HepG2 (cell line): ENCODE data around the gene FGF19. TPM values are rescaled to one million over a fixed set of nuclear protein-coding genes. Genes with fewer than 3 reads are reported as not detected.

Source experiments
- BCLAF1 ChIP-seq: fragments of 450-650 bp; IDR thresholded peaks from 2 replicates; pipeline ENCODE4 v1.6.1; 2017; ENCODE audit warnings: mild to moderate bottlenecking
- CC2D1A ChIP-seq: sonication (generic); formaldehyde crosslinking; IDR thresholded peaks from 2 replicates; pipeline ENCODE4 v1.8.1; 2023; ENCODE audit warnings: mild to moderate bottlenecking, missing genetic modification reagents
- E2F1 ChIP-seq: sonication (generic); formaldehyde crosslinking; IDR thresholded peaks from 2 replicates; pipeline ENCODE4 v1.5.0; 2020; ENCODE audit warnings: missing genetic modification reagents
- GFI1 ChIP-seq: sonication (generic); formaldehyde crosslinking; IDR thresholded peaks from 2 replicates; pipeline ENCODE4 v1.5.0; 2020; ENCODE audit warnings: missing genetic modification reagents, mild to moderate bottlenecking, borderline replicate concordance
- KAT2B ChIP-seq: fragments of 150-350 bp; IDR thresholded peaks from 2 replicates; pipeline ENCODE4 v1.6.1; 2014; ENCODE audit warnings: low read depth, low read length, borderline replicate concordance
- MBD4 ChIP-seq: IDR thresholded peaks from 2 replicates; pipeline ENCODE4 v1.6.1; 2012; ENCODE audit warnings: low read length, inconsistent platforms, borderline replicate concordance
- TSC22D2 ChIP-seq: sonication (generic); formaldehyde crosslinking; IDR thresholded peaks from 2 replicates; pipeline ENCODE4 v1.5.1; 2020; ENCODE audit warnings: missing genetic modification reagents, mild to moderate bottlenecking, borderline replicate concordance
- ZBTB4 ChIP-seq: sonication (generic); formaldehyde crosslinking; IDR thresholded peaks from 2 replicates; pipeline ENCODE4 v1.4.0; 2020; ENCODE audit warnings: missing genetic modification reagents, mild to moderate bottlenecking, borderline replicate concordance
- ZNF552 ChIP-seq: sonication (generic); formaldehyde crosslinking; IDR thresholded peaks from 2 replicates; pipeline ENCODE4 v1.9.0; 2022; ENCODE audit warnings: missing genetic modification reagents, mild to moderate bottlenecking, borderline replicate concordance
- ZNF784 ChIP-seq: sonication (generic); formaldehyde crosslinking; IDR thresholded peaks from 2 replicates; pipeline ENCODE4 v1.5.1; 2020; ENCODE audit warnings: missing genetic modification reagents, mild to moderate bottlenecking, borderline replicate concordance
- polyA plus RNA-seq, 8 experiments: library from polyadenylated mRNA; depleted of rRNA in 3 of 8; stranded (reverse) in 7 of 8; unstranded in 1 of 8; fragments of >200 nt; fragmentation: Illumina TruSeq in 4 of 8; extraction: Trizol in 4 of 8; gene quantifications; 2 replicates each; pipeline versions ENCODE4 v1.2.1 to v1.2.3, GENCODE V29; 2011 to 2016; ENCODE audit warnings: low read depth in 4 of 8, missing spikeins in 1 of 8, mixed read lengths in 1 of 8; ENCODE audit not compliant: insufficient read depth in 1 of 8
- total RNA-seq, 5 experiments: library from RNA; depleted of rRNA; stranded (reverse); fragments of >200 nt; fragmentation: Illumina TruSeq; extraction: Trizol; gene quantifications; 2 replicates each; pipeline ENCODE4 v1.2.3, GENCODE V29; 2016; ENCODE audit warnings: low read depth in 1 of 5
- TF ChIP-seq, protein P1 (sequence below): IDR thresholded peaks from 2 replicates; pipeline ENCODE4 v1.6.1; 2016; ENCODE audit warnings: low read depth

Gene FGF19
- total and polyA plus RNA-seq, 2 of the 13 experiments (the other 11 are each of a cell fraction or from before 2014, with no cell fraction given): 0.07 TPM; not detected in 1

DNA sequence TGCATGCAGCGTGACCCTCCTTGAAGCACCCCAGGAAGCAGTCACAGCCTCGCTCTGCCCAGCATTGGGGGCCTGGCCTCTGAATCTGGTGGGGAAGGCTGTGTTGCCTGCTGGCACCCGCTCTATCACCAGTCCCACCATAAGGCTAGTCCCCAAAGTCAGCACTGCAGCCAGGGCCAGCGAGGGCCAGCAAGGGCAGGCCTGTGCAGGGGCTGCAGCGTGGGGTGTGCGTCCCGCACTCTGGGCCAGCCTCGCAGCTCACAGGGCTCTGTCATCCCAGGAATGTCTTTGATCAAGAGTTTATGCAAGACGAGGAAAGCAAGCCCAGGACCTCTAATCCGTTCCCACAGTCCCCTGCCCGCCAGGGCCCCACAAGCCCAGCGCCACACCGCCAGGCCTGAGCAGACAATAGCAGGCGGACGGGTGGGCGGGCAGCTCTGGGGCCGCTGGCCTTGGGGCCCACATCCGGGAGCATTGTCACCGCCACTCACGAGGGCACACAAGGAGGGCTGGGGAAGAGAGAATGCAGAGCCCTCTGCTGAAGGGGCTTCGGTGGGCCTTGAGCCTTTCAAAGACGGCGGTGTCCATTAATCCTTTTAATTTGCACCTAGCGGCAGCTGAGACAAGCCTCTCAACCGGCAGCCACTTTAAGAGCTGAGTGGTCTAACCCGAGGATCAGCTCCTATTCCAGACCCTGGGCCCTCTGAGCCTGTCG, 45.8 kb downstream of the FGF19 start (continued):
- TF ChIP-seq E2F1 (CRISPR knock-in tag): no peak
- peak; percentile 86; the same call in 1 of the 2 replicates for TF ChIP-seq ZNF552 (CRISPR knock-in tag)
- no peak for TF ChIP-seq GFI1 (CRISPR knock-in tag)
- no peak for TF ChIP-seq MBD4
- no peak for TF ChIP-seq BCLAF1
- peak; percentile 59; the same call in 1 of the 2 replicates for TF ChIP-seq CC2D1A (CRISPR knock-in tag)
- peak; percentile 71; the same call in 1 of the 2 replicates for TF ChIP-seq TSC22D2 (CRISPR knock-in tag)
- peak; percentile 85; the same call in 1 of the 2 replicates for TF ChIP-seq ZBTB4 (CRISPR knock-in tag)
- TF ChIP-seq, protein P1, sequence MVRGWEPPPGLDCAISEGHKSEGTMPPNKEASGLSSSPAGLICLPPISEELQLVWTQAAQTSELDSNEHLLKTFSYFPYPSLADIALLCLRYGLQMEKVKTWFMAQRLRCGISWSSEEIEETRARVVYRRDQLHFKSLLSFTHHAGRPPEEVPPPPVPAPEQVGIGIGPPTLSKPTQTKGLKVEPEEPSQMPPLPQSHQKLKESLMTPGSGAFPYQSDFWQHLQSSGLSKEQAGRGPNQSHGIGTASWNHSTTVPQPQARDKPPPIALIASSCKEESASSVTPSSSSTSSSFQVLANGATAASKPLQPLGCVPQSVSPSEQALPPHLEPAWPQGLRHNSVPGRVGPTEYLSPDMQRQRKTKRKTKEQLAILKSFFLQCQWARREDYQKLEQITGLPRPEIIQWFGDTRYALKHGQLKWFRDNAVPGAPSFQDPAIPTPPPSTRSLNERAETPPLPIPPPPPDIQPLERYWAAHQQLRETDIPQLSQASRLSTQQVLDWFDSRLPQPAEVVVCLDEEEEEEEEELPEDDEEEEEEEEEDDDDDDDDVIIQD (CRISPR knock-in tag): 0 out of 2 replicates have a peak, but pooled peaks have one; percentile 30
- no peak for TF ChIP-seq KAT2B
- no peak for TF ChIP-seq ZNF784 (CRISPR knock-in tag)
